Vagina (tissue), 2 donors: ENCODE data around the gene GPR31.

Experiments used
- CTCF ChIP-seq, 3 experiments: fragments of 450-650 bp in 2 of 3; fragments of 200-600 bp in 1 of 3; sonication (generic) in 1 of 3; IDR thresholded peaks; one replicate each; pipeline ENCODE4 v1.5.1; 2017 to 2019; ENCODE audit warnings: antibody characterized with exemption in 3 of 3, mild to moderate bottlenecking in 2 of 3, moderate library complexity in 2 of 3
- POLR2A ChIP-seq, 2 donors: fragments of 450-650 bp; IDR thresholded peaks; one replicate each; pipeline ENCODE4 v1.6.1; 2017; ENCODE audit warnings: antibody characterized with exemption in 2 of 2, mild to moderate bottlenecking in 2 of 2, moderate library complexity in 2 of 2
- POLR2AphosphoS5 ChIP-seq, 2 donors: sonication (generic); formaldehyde crosslinking; IDR thresholded peaks; one replicate each; pipeline ENCODE4 v1.9.0; 2017; ENCODE audit warnings: antibody characterized with exemption in 2 of 2, mild to moderate bottlenecking in 2 of 2, low read depth in 1 of 2; ENCODE audit not compliant: insufficient read depth in 1 of 2

GRCh38 chr6:167136376-167136775 lies 21.4 kb downstream of the GPR31 start:
- TF ChIP-seq POLR2A (IDR thresholded peaks at IDR 0.05) = no peak
- no peak for TF ChIP-seq POLR2AphosphoS5 (IDR thresholded peaks at IDR 0.05; ENCODE audit: insufficient read depth in 1 of 2, low read depth in 1 of 2)
- no peak for TF ChIP-seq CTCF (IDR thresholded peaks at IDR 0.05)
